GM23338 (cell line): ENCODE data around the gene FSIP1. TPM values are rescaled to one million over a fixed set of nuclear protein-coding genes. Genes with fewer than 3 reads are reported as not detected.

Experiments used
- ATAC-seq: fragments of 200-7000 bp; cut with Tn5 transposase; 3 replicates; pipeline ENCODE4 v1.9.1; 2020
- DNase-seq: peaks from one replicate; pipeline ENCODE4 v3.0.0-alpha.2; 2015; ENCODE audit warnings: low spot score
- H2AFZ ChIP-seq: fragments of 200-600 bp; sonication (generic); 2 replicates; pipeline ENCODE4 v1.8.0; 2016; ENCODE audit warnings: antibody characterized with exemption, mild to moderate bottlenecking, moderate library complexity
- H3F3A ChIP-seq: fragments of 200-600 bp; sonication (generic); replicated peaks from 2 replicates; pipeline ENCODE4 v1.8.0; 2017; ENCODE audit warnings: antibody characterized with exemption, mixed run types, low read depth
- H3K27ac ChIP-seq: fragments of 200-600 bp; sonication (generic); 2 replicates; pipeline ENCODE4 v1.6.1; 2016; ENCODE audit warnings: low read depth
- H3K27me3 ChIP-seq: fragments of 200-600 bp; sonication (generic); 2 replicates; pipeline ENCODE4 v1.8.0; 2016; ENCODE audit warnings: mild to moderate bottlenecking, mixed run types, moderate library complexity; ENCODE audit not compliant: insufficient read depth
- H3K36me3 ChIP-seq: fragments of 200-600 bp; sonication (generic); 2 replicates; pipeline ENCODE4 v1.8.0; 2016; ENCODE audit warnings: mild to moderate bottlenecking; ENCODE audit not compliant: insufficient read depth
- H3K4me1 ChIP-seq: fragments of 200-600 bp; sonication (generic); 2 replicates; pipeline ENCODE4 v1.8.0; 2016; ENCODE audit warnings: mild to moderate bottlenecking, moderate library complexity; ENCODE audit not compliant: insufficient read depth
- H3K4me2 ChIP-seq: fragments of 200-600 bp; sonication (generic); 2 replicates; pipeline ENCODE4 v1.7.1; 2017; ENCODE audit warnings: mixed run types
- H3K4me3 ChIP-seq: fragments of 200-600 bp; sonication (generic); 2 replicates; pipeline ENCODE4 v1.6.1; 2016; ENCODE audit warnings: mixed run types
- H3K79me2 ChIP-seq: fragments of 200-600 bp; sonication (generic); replicated peaks from 2 replicates; pipeline ENCODE4 v1.8.0; 2017; ENCODE audit warnings: mild to moderate bottlenecking; ENCODE audit not compliant: insufficient read depth
- H3K9me2 ChIP-seq: fragments of 200-600 bp; sonication (generic); 2 replicates; pipeline ENCODE4 v1.8.0; 2017; ENCODE audit not compliant: insufficient read depth
- H4K20me1 ChIP-seq: fragments of 200-600 bp; sonication (generic); replicated peaks from 2 replicates; pipeline ENCODE4 v1.8.0; 2017; ENCODE audit warnings: mild to moderate bottlenecking; ENCODE audit not compliant: insufficient read depth
- H3K27ac Mint-ChIP-seq: 2 replicates; pipeline ENCODE4 v1.8.0; 2020; ENCODE audit warnings: inconsistent platforms, mild to moderate bottlenecking, moderate library complexity, mixed read lengths
- H3K27me3 Mint-ChIP-seq: 3 replicates; pipeline ENCODE4 v1.8.0; 2022; ENCODE audit warnings: low read depth, mild to moderate bottlenecking, moderate library complexity, mixed read lengths, inconsistent platforms; ENCODE audit not compliant: insufficient read depth, poor library complexity
- H3K36me3 Mint-ChIP-seq: 3 replicates; pipeline ENCODE4 v1.8.0; 2021; ENCODE audit warnings: low read depth, mild to moderate bottlenecking, inconsistent platforms, moderate library complexity, mixed read lengths
- H3K4me1 Mint-ChIP-seq: 3 replicates; pipeline ENCODE4 v1.8.0; 2020; ENCODE audit warnings: mild to moderate bottlenecking, inconsistent platforms, mixed read lengths
- H3K4me3 Mint-ChIP-seq: 3 replicates; pipeline ENCODE4 v1.8.0; 2021; ENCODE audit warnings: moderate library complexity, mild to moderate bottlenecking, inconsistent platforms, mixed read lengths
- H3K9me3 Mint-ChIP-seq: 3 replicates; pipeline ENCODE4 v1.8.0; 2020; ENCODE audit warnings: moderate library complexity, mild to moderate bottlenecking, inconsistent platforms, mixed read lengths
- EZH2 ChIP-seq: fragments of 200-600 bp; sonication (generic); IDR thresholded peaks from one replicate; pipeline ENCODE4 v1.8.0; 2017; ENCODE audit warnings: antibody characterized with exemption, mild to moderate bottlenecking, low read depth; ENCODE audit not compliant: unreplicated experiment
- polyA plus RNA-seq: library from polyadenylated mRNA; unstranded; fragments of >200 nt; fragmentation: Nextera tagmentation; extraction: Ambion mirVana; gene quantifications from 2 replicates; pipeline ENCODE4 v1.2.1, GENCODE V29; 2016
- total RNA-seq: library from RNA; depleted of rRNA; stranded (reverse); fragments of >200 nt; shearing (Covaris generic); gene quantifications from 2 replicates; pipeline ENCODE4 v1.2.3, GENCODE V29; 2014; rRNA removed

The FSIP1 gene
- total and polyA plus RNA-seq, 2 experiments from 2014 or later, result 0.92 to 2.1 TPM

DNA sequence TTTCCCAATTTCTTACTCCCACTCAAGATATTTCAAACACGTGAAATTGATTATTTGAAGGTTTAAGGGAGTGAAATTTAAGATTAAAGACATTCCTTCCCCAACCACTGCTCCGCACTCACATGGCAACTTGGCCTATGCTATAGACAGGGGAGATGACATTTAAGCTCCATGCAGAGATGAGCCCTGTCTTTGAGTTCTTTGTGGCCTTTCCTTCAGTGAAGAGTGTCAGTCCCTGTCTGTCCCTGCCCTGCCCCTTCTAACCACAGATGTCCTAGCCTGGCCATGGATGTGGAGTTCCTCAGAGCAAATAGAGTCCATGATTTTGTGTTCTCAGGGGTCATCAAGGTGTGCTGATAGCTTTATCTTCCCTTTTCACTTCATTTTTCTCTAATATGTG is 231.2 kb downstream of the FSIP1 start:
- no peaks in the 10 kb centered on the region for H3F3A ChIP-seq
- H3K79me2 ChIP-seq, result no peaks in the 10 kb centered on the region
- Mint-ChIP-seq H3K27ac (no peak overlapping the region), H3K4me1 (peaks cover 4% of the 10 kb centered on the region), H3K9me3 (no peaks in the 10 kb centered on the region), H3K36me3 (no peaks in the 10 kb centered on the region), H3K27me3 (peaks cover 2% of the 10 kb centered on the region), H3K4me3 (no peak overlapping the region)
- H3K4me1 ChIP-seq, result no peaks in the 10 kb centered on the region
- peaks cover 32% of the 10 kb centered on the region for H3K9me2 ChIP-seq
- TF ChIP-seq EZH2, result no peak
- no peak overlapping the region for H3K27ac ChIP-seq
- H3K4me3 ChIP-seq, result no peak overlapping the region
- no peak for DNase-seq
- no peaks in the 10 kb centered on the region for H3K27me3 ChIP-seq
- ATAC-seq, result no peak
- no peak overlapping the region for H3K4me2 ChIP-seq
- H2AFZ ChIP-seq, result no peak overlapping the region
- H3K36me3 ChIP-seq, result no peaks in the 10 kb centered on the region
- no peaks in the 10 kb centered on the region for H4K20me1 ChIP-seq

Other genes with a start within 250 kb of the FSIP1 start
- gene THBS1, start 201.8 kb downstream of the FSIP1 start, total RNA-seq, result 81.3 and 81.9 TPM in 2 replicates
- gene THBS1, start 201.8 kb downstream of the FSIP1 start, polyA plus RNA-seq, result 14.2 and 21.7 TPM in 2 replicates
- 226 and 248 TPM in 2 replicates for gene GPR176, start 137.4 kb upstream of the FSIP1 start, total RNA-seq
- 60.0 and 62.9 TPM in 2 replicates for gene GPR176, start 137.4 kb upstream of the FSIP1 start, polyA plus RNA-seq
- 149 and 164 TPM in 2 replicates for gene EIF2AK4, start 151.3 kb upstream of the FSIP1 start, total RNA-seq
- 456 and 490 TPM in 2 replicates for gene EIF2AK4, start 151.3 kb upstream of the FSIP1 start, polyA plus RNA-seq